ENCODE measurements around the gene MILR1. TPM values are rescaled to one million over a fixed set of nuclear protein-coding genes. Genes with fewer than 3 reads are reported as not detected.

The MILR1 gene
- total RNA-seq, 1 donor from 2014 or later = 1.9 TPM

- Mint-ChIP-seq H3K36me3 (ENCODE audit: low read depth, unreplicated experiment) (peaks cover 3% of the 10 kb centered on the region), H3K27ac (ENCODE audit: unreplicated experiment) (no peak overlapping the region), H3K9me3 (ENCODE audit: unreplicated experiment) (peaks cover 3% of the 10 kb centered on the region), H3K4me1 (ENCODE audit: low read depth, unreplicated experiment) (peaks cover 9% of the 10 kb centered on the region), H3K27me3 (ENCODE audit: low read depth, unreplicated experiment) (no peaks in the 10 kb centered on the region), H3K4me3 (ENCODE audit: unreplicated experiment) (no peak overlapping the region)
- Histone ChIP-seq H2AFZ (ENCODE audit: low read depth, low read length) (no peak overlapping the region), H3K4me3 (ENCODE audit: insufficient read depth, low read depth, low read length) (no peak overlapping the region), H3K79me2 (ENCODE audit: insufficient read depth, low read length) (no peaks in the 10 kb centered on the region), H3K9me3 (ENCODE audit: insufficient read depth, low read depth, low read length) (no peaks in the 10 kb centered on the region), H4K20me1 (ENCODE audit: insufficient read depth, low read length) (no peaks in the 10 kb centered on the region), H3K9ac (ENCODE audit: low read length) (no peak overlapping the region), H3K4me2 (ENCODE audit: low read length) (no peak overlapping the region), H3K27ac (ENCODE audit: low read depth, low read length) (no peak overlapping the region), H3K27me3 (ENCODE audit: insufficient read depth, low read length) (no peaks in the 10 kb centered on the region), H3K4me1 (ENCODE audit: insufficient read depth, low read length) (no peaks in the 10 kb centered on the region), H3K36me3 (ENCODE audit: insufficient read depth, low read length) (no peaks in the 10 kb centered on the region)
- DNase-seq (ENCODE audit: low read depth) (no peak), FAIRE-seq (no peak)
- TF ChIP-seq, protein P1, sequence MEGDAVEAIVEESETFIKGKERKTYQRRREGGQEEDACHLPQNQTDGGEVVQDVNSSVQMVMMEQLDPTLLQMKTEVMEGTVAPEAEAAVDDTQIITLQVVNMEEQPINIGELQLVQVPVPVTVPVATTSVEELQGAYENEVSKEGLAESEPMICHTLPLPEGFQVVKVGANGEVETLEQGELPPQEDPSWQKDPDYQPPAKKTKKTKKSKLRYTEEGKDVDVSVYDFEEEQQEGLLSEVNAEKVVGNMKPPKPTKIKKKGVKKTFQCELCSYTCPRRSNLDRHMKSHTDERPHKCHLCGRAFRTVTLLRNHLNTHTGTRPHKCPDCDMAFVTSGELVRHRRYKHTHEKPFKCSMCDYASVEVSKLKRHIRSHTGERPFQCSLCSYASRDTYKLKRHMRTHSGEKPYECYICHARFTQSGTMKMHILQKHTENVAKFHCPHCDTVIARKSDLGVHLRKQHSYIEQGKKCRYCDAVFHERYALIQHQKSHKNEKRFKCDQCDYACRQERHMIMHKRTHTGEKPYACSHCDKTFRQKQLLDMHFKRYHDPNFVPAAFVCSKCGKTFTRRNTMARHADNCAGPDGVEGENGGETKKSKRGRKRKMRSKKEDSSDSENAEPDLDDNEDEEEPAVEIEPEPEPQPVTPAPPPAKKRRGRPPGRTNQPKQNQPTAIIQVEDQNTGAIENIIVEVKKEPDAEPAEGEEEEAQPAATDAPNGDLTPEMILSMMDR (IDR thresholded peaks at IDR 0.05; ENCODE audit: insufficient read depth, low read depth, low read length) = no peak
- TF ChIP-seq EZH2 (IDR thresholded peaks at IDR 0.05; ENCODE audit: insufficient read depth, low read length) = no peak
Observed at GRCh38 chr17:64470625-64471024, 21.7 kb downstream of the MILR1 start.

GRCh38 chr17:64471440-64471839 is 22.5 kb downstream of the MILR1 start:
- Histone ChIP-seq H3K79me2 (ENCODE audit: insufficient read depth, low read length) (no peaks in the 10 kb centered on the region), H3K4me1 (ENCODE audit: insufficient read depth, low read length) (no peaks in the 10 kb centered on the region), H3K4me2 (ENCODE audit: low read length) (no peak overlapping the region), H3K27ac (ENCODE audit: low read depth, low read length) (no peak overlapping the region), H4K20me1 (ENCODE audit: insufficient read depth, low read length) (no peaks in the 10 kb centered on the region), H3K9ac (ENCODE audit: low read length) (no peak overlapping the region), H3K4me3 (ENCODE audit: insufficient read depth, low read depth, low read length) (no peak overlapping the region), H3K9me3 (ENCODE audit: insufficient read depth, low read depth, low read length) (no peaks in the 10 kb centered on the region), H3K27me3 (ENCODE audit: insufficient read depth, low read length) (no peaks in the 10 kb centered on the region), H3K36me3 (ENCODE audit: insufficient read depth, low read length) (no peaks in the 10 kb centered on the region), H2AFZ (ENCODE audit: low read depth, low read length) (no peak overlapping the region)
- no peak for FAIRE-seq
- no peak for TF ChIP-seq EZH2 (IDR thresholded peaks at IDR 0.05; ENCODE audit: insufficient read depth, low read length)
- TF ChIP-seq, protein P1 (IDR thresholded peaks at IDR 0.05; ENCODE audit: insufficient read depth, low read depth, low read length) = no peak
- Mint-ChIP-seq H3K27me3 (ENCODE audit: low read depth, unreplicated experiment) (no peaks in the 10 kb centered on the region), H3K4me1 (ENCODE audit: low read depth, unreplicated experiment) (peaks cover under 1% of the 10 kb centered on the region), H3K36me3 (ENCODE audit: low read depth, unreplicated experiment) (peaks cover 3% of the 10 kb centered on the region), H3K27ac (ENCODE audit: unreplicated experiment) (no peak overlapping the region), H3K4me3 (ENCODE audit: unreplicated experiment) (no peak overlapping the region), H3K9me3 (ENCODE audit: unreplicated experiment) (no peaks in the 10 kb centered on the region)
- DNase-seq (ENCODE audit: low read depth) = no peak

DNA sequence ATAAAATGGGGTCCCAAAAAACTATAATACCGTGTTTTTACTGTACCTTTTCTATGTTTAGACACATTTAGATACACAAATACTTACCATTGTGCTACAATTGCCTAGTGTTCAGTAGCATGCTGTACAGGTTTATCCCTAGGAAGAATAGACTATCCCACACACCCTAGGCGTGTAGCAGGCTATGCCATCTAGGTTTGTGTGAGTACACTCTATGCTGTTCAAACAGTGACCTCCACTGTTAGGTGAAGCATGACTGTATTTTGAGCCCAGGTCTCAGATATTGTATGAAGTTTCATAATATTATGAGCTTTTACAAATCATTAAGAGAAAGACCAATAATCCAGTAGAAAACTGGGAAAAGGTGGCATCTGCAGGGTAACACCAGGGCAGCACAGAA is 23.6 kb downstream of the MILR1 start:
- Mint-ChIP-seq H3K27ac (ENCODE audit: unreplicated experiment) (peak overlapping the region; percentile 41), H3K27me3 (ENCODE audit: low read depth, unreplicated experiment) (no peaks in the 10 kb centered on the region), H3K9me3 (ENCODE audit: unreplicated experiment) (no peaks in the 10 kb centered on the region), H3K4me1 (ENCODE audit: low read depth, unreplicated experiment) (no peaks in the 10 kb centered on the region), H3K36me3 (ENCODE audit: low read depth, unreplicated experiment) (peaks cover 3% of the 10 kb centered on the region), H3K4me3 (ENCODE audit: unreplicated experiment) (no peak overlapping the region)
- DNase-seq (ENCODE audit: low read depth) (no peak), FAIRE-seq (no peak)
- Histone ChIP-seq H3K27me3 (ENCODE audit: insufficient read depth, low read length) (no peaks in the 10 kb centered on the region), H2AFZ (ENCODE audit: low read depth, low read length) (no peak overlapping the region), H3K36me3 (ENCODE audit: insufficient read depth, low read length) (no peaks in the 10 kb centered on the region), H3K4me3 (ENCODE audit: insufficient read depth, low read depth, low read length) (no peak overlapping the region), H3K27ac (ENCODE audit: low read depth, low read length) (no peak overlapping the region), H4K20me1 (ENCODE audit: insufficient read depth, low read length) (no peaks in the 10 kb centered on the region), H3K4me1 (ENCODE audit: insufficient read depth, low read length) (no peaks in the 10 kb centered on the region), H3K79me2 (ENCODE audit: insufficient read depth, low read length) (no peaks in the 10 kb centered on the region), H3K9ac (ENCODE audit: low read length) (no peak overlapping the region), H3K9me3 (ENCODE audit: insufficient read depth, low read depth, low read length) (no peaks in the 10 kb centered on the region), H3K4me2 (ENCODE audit: low read length) (no peak overlapping the region)
- TF ChIP-seq, protein P1 (IDR thresholded peaks at IDR 0.05; ENCODE audit: insufficient read depth, low read depth, low read length) = no peak
- no peak for TF ChIP-seq EZH2 (IDR thresholded peaks at IDR 0.05; ENCODE audit: insufficient read depth, low read length)
